ENCODE data around the gene PHF21B.

GRCh38 chr22:44918925-44919392, 90.8 kb downstream of the PHF21B start:
- TF ChIP-seq, protein P1, sequence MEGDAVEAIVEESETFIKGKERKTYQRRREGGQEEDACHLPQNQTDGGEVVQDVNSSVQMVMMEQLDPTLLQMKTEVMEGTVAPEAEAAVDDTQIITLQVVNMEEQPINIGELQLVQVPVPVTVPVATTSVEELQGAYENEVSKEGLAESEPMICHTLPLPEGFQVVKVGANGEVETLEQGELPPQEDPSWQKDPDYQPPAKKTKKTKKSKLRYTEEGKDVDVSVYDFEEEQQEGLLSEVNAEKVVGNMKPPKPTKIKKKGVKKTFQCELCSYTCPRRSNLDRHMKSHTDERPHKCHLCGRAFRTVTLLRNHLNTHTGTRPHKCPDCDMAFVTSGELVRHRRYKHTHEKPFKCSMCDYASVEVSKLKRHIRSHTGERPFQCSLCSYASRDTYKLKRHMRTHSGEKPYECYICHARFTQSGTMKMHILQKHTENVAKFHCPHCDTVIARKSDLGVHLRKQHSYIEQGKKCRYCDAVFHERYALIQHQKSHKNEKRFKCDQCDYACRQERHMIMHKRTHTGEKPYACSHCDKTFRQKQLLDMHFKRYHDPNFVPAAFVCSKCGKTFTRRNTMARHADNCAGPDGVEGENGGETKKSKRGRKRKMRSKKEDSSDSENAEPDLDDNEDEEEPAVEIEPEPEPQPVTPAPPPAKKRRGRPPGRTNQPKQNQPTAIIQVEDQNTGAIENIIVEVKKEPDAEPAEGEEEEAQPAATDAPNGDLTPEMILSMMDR (IDR thresholded peaks at IDR 0.05), result no peak
- TF ChIP-seq POLR2A (IDR thresholded peaks at IDR 0.05), result no peak
